NCI-H1092 treated with DMSO at 0.1 percent for 48 hours (cell line): ENCODE results near the gene MED7.
"Not testable (repeated sequence)": the region's sequence is repeated elsewhere in the genome, so short reads cannot be mapped to it uniquely, and the experiment has no call there.

Experiments
- DNase-seq: peaks from one replicate; lab custom pipeline; 2025; lab: John Stamatoyannopoulos, UW

Gene MED7, protein sequence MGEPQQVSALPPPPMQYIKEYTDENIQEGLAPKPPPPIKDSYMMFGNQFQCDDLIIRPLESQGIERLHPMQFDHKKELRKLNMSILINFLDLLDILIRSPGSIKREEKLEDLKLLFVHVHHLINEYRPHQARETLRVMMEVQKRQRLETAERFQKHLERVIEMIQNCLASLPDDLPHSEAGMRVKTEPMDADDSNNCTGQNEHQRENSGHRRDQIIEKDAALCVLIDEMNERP

DNA sequence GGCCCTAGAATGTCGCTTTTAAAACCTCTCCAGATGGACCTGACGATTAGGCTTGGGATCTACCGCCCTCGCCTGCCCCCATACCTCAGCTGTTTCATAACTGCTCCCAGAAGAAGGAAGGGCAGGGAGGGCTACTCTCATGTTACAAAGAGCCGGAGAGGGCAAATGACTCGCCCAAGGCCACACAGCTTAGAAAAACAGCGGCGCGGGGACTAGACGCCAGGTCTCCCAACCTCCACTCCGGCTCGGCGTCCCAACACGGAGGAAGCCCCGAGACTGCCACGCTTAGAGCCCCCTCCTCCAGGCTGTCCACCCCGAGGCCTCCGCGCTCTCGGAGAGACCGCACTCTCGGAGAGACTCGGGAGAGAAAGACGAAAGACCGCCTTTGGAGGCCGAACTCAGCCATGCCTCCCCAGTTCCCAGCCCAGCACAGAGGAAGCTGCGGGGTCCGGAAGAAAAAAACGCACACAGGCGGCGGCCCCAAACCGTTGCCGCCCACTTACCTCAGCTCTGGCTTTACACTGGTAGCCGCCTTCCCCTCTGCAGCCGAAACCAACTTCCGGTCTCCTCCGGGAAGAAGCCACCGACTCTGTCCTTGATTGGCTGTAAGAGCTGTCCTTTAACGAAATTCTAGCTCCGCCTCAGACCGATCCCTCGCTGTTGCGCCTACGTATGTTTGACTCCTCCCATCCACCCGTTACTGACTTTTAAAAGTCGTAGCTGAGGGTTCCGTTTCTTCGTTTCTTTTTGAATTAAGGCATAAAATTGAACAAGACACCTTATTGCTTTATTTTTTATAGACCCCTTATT is at the start of gene MED7:
Gene MED7 (minus strand): TSS at position 549 of the 810 bp plus-strand sequence. CDS start 3,434 bp downstream, outside the sequence.
- DNase-seq = peak; percentile 96

DNA sequence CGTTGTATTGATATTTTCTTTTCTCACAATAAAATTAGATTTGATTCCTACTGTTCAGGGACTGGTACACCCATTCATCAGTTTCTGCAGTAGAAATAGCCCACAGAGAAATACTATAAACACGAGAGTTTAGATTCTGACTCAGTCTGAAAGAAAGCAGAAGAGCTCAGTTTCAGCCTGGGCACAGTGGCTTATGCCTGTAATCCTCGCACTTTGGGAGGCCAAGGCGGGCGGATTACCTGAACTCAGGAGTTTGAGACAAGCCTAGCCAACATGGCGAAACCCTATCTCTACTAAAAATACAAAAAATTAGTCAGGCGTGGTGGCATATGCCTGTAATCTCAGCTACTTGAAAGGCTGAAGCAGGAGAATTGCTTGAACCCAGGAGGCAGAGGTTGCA is 46.6 kb upstream of the MED7 start:
- no peak for DNase-seq

DNA sequence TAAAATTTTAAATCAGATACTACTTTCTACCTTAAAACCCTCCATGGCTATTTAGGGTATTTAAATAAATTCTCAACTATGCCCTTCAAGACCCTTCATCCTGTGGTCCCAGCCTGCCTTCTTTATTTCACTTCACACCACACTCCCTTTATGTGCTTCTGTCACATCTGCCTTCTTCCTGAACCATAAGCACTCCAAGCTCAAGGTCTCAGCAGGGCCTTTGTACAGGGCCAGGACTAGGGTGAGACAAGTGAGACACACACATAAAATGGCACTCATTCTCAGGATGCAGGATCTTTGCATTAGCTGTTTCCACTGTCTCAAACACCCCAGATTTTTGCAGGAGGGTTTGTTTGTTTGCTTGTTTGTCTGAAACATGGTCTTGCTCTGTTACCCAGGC is 45.6 kb upstream of the MED7 start:
- no peak for DNase-seq

DNA sequence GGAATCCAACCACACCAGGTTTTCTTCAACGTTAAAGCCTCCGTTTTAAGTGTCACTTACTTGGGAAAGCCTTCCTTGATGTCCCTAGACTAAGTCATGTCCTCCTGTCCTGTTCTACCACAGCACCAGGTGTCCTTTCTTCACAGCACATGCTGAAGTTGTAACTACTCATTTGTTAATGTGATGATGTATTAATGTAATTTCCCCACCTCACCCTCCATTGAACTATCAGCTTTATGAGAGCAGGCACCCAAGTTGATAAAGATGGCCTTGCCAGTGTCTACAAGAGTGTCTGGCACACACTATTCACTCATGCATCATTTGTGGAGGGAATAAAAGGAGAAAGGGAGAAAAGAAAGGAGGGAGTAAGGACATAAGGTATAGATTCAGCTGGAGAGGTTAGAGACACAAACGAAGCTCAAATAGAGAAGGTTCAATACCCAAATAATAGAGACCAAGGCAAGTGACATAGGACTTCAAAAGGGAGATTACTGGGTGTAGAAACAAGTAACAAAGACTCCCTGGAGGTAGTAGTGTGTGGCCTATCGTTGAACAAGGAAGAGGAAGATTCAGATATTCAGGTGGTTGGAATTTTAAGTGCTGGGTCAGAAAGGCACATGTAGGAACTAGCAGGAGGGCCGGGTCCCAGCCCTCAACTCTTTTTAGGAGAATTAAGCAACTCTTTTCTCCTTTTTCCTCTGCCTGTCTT is 44.5 kb upstream of the MED7 start:
- no peak for DNase-seq

DNA sequence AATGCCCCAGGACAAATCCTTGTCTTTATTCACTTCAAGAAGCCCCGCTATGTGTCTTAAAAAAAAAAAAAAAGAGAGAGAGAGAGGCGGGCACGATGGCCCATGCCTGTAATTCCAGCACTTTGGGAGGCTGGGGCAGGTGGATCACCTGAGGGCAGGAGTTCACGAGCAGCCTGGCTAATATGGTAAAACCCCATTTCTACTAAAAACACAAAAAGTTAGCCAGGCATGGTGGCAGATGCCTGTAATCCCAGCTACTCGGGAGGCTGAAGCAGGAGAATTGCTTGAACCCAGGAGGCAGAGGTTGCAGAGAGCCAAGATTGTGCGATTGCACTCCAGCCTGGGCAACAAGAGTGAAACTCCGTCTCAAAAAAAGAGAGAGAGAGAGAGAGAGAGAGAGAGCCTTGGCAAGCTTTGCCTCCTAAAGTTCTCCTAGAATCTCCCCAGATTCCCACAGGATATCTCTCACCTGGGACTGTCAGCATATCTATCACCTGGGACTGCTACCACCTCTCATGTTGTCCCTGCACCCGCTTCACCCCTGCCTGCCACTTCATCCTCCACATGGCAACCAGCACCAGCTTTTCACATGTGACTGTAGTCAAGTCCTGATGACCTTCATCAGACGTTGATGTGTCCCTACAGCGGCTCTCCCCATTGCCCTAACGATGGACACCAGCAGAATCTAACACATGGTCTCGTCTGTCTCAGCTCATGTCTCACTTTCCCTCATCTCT is 43.8 kb upstream of the MED7 start:
- no peak for DNase-seq

DNA sequence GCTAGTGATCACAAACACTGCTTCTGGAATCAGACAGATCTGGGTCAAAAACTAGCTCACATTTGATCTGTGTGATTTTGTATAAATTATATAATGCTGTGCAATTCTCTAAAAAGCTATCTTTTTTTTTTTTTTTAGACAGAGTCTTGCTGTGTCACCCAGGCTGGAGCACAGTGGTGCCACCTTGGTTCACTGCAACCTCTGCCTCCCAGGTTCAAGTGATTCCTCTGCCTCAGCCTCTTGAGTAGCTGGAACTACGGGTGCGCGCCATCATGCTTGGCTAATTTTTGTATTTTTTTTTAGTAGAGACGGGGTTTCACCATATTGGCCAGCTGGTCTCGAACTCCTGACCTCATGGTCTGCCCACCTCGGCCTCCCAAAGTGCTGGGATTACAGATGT is 42.5 kb upstream of the MED7 start:
- DNase-seq = not testable (repeated sequence)

DNA sequence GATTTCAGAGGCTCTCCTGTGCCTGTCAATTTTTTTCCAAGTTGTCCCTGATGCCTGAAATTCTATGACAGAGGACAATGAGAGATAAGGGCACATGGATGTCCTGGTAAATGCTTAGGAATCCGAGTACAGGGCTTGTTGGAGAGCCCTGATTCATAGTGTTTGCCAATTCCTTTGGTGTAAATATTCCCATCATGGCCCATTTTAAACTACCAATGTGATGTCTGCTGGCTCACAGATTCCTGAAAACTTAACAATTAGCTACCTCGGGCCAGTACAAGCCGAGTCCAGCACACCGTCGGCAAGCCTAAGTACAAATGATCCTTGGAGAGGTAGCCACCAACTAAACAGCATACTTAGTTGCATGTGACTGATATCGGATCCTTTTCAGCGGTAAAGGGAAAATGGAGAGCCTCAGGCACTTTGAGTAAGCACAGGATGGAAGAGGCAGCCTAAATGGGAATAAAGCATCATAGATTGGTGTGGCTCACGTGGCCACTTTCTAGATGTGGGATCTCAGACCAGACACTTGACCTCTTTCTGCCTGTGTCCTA is 41.5 kb upstream of the MED7 start:
- no peak for DNase-seq

DNA sequence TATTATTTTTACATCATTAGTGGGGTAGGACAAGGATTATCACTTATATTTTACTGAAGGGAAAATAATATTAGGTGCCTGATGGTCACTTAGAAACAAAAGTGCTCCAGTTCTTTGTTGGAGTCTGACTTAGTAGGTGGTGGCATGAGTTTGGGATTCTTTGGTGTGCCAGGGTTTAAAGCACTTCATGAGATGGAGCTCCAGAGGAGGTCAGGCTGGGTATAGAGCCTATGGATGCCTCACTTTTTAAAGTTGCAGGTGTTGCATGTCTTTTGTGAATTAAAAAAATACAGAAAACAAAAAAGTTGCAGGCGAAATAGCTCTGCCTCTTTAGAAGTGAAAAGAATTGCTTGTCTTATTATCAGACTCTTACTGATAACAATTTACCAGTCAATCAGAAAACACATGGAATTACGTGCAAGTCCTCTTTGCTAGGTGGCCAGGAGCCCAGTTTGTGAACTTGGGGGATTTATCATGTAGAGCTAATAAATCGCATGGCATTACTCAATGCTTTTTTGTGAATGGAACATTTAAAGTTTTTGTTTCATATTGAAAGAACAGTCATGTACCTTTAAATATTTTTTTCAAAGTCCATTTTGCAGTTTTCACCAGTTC is 39.6 kb upstream of the MED7 start:
- DNase-seq = no peak

DNA sequence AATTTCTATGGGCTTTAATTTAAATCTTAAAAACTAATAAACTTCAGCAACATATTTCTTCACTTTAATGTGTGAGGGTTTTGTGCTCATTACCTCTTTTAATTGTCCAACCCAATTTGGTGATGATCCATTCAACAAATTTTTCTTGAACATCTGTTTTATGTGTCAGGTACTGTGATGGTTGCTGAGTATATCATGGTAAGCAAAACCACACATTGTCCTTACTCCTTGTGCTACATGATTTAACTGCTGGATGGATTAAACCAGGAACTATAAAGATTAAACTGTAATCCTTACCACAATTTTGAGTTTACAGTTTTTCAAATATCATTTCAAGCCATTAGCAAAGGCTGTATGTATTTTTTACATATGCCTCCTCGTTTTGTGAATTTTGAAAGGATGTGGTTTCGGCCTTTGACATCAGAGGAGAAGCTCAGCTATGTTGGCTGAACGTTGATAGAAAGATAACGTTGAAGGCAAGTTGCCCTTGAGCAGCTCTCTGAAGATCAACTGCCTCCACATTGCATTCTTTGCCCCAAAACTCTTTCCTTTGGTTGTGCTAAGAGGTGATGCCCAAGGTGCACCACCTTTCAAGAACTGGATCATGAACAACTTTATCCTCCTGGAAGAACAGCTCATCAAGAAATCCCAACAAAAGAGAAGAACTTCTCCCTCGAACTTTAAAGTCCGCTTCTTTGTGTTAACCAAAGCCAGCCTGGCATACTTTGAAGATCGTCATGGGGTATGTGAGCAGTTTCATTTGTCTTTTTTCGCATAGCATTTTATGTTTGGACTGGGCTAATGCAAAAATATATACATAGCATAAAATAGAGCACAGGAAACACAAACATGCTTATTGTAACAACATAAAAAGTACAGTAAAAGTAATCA is 38.0 kb upstream of the MED7 start, which contains the start of gene ITK:
Gene ITK (plus strand): TSS at position 467 of the 891 bp plus-strand sequence. CDS start 138 bp downstream, at position 605.
- no peak for DNase-seq

DNA sequence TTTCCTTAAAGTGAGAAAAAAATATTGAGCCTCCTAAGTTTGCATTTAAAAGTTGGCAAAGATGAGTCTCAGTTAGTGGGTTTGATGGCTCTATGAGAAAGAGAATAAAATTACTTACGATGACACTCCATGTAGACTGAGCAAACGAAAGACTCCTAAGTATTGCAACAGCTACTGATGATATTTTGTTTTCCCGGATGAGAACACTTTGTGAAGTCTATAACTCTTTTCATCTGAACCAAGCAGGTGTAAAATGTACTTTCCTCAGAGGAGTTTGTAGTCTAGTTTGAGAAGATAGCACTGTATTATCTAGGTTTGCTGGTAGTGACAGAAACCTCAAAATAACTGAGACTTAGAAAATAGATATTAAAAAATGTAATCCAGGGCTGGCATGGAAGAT is 36.3 kb upstream of the MED7 start:
- DNase-seq = no peak

DNA sequence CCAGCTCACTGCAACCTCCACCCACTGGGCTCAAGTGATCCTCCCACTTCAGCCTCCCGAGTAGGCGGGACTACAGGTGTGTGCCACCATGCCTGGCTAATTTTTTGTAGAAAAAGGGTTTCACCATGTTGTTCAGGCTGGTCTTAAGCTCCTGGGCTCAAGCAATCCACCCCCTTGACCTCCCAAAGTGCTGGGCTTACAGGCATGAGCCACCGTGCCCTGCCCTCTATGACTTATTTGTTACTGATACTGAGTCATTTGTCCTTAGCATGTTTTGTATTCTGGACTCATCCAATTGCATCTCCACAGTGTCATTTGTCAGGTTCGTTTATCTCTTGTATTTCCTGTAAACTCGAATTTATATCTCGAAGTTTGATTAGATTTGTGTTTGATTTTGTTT is 35.3 kb upstream of the MED7 start:
- no peak for DNase-seq

DNA sequence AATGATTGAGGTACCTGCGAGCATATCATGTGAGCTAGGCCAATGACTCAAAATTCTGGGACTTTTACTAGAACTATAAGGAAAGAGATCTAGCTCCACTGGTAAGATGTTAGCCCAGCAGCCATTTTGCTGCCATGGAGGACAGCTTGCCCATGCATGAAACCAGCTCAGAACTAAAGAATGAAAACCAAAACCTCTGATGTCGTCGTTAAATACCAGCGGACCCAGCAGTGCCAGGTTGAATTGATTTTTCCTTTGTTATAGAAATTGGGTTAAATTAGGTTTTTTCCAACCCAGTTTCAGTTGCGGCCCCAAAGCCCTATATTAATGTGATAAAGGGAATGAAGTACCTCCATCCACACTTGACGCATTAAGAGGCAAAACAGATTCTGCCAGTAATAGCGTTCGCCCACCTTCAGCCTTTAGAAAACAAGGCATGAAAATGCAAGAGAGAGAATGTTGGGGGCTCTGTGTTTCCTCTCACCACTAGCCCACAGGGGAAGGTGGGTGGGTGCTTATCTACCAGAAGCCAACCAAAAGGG is 32.5 kb upstream of the MED7 start:
- DNase-seq = no peak

DNA sequence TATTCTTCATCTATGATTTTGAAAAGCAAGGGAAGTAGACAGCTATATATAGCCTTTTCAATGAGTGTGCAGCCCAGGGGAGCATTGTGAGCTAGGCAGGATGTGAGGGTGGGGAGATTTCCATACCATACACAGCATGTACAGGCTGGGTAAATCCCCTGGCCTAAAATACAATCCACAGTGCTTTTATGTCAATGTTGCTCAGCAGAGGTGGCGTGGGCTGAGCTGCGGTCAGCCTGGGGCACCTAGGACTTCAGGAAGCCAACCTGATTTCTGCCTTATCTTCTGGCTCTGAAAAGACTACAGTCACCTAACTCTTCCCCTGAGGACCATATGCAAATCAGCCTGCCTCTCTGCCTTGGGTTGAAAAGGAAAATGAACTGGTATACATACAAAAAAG is 29.7 kb upstream of the MED7 start:
- no peak for DNase-seq

DNA sequence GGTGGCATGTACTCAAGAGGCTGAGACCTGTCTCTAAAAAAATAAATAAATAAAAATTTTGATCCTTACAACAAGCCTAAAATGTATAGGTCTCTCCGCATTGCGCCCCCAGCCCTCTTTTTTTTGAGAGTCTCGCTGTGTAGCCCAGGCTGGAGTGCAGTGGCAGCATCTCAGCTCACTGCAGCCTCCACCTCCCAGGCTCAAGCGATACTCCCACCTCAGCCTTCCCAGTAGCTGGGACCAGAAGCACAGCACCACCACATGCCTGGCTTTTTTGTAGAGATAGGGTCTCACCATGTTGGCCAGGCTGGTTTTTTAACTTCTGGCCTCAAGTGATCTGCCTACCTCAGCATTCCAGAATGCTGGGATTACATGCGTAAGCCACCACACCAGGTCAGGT is 25.6 kb upstream of the MED7 start:
- no peak for DNase-seq

DNA sequence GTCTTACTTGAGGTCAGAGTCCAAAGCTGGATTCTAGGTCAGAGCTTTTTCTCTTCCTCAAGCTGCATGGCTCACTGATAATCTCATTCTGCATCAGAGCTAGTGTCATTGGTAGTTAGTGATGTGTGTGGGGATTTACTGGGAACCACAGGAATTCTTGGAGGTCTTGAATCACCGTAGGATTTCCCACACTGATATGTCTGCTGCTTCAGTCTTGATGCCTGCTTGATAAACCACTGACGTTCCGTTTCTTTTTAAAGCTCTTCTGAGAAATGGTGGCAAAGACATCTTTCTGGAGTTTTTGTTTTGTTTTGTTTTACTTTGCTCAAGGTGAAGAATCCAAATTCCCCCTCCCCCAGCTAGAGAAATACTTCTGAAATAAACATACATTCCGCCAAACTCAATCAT is 24.6 kb upstream of the MED7 start:
- no peak for DNase-seq

DNA sequence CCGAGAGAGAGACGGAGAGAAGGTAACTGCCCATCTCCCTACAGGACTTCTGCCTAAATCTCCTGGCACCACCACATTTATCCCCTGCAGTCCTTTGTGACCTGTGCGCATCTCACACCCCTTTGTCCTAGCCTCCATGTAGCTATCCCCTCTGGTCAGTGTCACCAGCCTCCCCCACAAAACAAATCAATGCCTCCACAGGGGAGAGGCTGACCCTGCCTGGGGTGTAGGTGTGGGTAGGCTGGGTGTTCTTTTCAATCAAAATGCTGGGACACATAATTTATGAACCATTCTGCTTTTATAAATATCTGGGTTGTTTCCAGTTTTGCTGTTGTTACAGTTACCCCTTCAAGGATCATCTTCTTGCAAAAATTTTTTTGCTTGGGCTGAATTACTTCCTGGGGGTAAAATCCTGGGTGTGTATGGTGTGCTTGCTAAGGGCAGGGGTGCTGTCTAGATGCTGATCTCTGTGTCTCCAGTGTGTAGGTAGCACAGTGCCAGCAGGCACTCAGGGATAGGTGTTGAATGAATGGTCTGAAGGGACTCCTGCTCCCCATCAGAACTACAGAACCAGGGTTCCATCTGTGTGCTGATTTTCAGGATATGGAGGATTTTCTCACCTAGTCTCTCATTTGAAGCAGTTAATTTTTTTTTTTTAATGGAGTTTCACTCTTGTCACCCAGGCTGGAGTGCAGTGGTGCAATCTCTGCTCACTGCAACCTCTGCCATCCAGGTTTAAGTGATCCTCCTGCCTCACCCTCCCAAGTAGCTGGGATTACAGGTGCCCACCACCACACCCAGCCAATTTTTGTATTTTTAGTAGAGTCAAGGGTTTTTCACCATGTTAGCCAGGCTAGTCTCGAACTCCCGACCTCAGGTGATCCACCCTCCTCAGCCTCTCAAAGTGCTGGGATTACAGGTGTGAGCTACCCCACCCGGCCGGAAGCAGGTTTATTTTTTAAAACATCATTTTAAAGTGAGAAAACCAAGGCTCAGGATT is 23.8 kb upstream of the MED7 start, which contains the start of gene GARIN3:
Gene GARIN3 (minus strand): TSS at position 51 of the 1,000 bp plus-strand sequence. CDS start 96 bp downstream, outside the sequence.
- no peak for DNase-seq

DNA sequence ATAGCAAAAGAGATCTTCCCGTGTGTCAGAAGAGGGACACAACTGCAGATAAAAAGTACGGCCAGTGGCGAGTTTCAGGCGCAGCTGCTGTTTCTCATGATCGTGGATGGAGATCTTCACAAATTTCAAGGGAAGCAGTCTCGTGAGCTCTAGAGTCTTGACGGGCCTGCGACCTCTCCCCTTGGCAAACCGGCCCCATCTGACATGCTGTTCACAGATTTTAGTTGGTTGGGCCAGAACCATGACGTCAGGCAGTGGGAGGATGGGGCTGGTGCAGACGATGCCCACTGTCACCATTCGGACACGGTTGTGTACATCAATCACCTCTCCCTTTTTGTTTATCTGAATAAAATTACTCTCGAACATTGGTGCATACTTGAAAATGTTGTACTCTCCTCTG is 23.0 kb upstream of the MED7 start:
- no peak for DNase-seq

DNA sequence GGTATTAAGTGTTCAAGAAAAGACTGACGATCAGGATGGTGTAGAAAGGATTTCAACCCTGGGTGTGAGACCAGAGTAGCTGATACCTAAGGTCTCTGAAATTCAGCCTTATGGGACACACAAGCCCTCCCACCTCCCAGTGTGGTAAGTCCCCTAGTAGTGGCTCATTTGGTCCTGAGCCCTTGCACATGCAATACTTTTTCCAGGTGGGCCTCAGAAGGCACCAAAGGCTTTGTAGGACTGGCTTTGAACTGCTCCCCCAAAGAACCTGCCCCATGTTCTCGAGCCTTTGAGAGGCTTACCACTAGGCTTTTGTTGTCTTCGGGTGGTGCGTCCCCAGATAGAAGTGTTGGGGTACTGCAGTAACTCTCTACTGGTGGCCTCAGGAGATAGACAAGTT is 22.6 kb upstream of the MED7 start:
- DNase-seq = no peak

DNA sequence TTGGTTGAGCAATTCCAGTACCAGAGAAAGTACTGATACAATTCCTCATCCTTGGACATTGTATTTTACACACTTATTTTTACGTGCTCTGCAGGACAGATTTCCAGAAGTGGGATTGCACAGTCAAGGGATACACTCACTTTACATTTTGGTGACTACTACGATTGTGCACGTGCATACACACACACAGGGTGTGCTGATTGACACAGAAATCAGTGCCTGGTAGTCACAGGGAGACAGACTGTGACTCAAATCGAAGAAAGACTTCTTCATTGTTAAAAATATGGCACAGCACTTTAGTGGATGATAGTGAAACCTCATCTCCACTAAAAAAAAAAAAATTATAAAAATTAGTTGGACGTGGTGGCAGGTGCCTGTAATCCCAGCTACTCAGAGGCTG is 21.9 kb upstream of the MED7 start:
- DNase-seq = no peak
